GM18867 (cell line): Measurements from ENCODE around the gene SMG1.
"Not testable (repeated sequence)": the region's sequence is repeated elsewhere in the genome, so short reads cannot be mapped to it uniquely, and the experiment has no call there.

Experiments used
- ATAC-seq: cut with Tn5 transposase; IDR thresholded peaks from one replicate; pipeline ENCODE4 v1.9.1; 2021; ENCODE audit warnings: mild to moderate bottlenecking, moderate library complexity; ENCODE audit not compliant: unreplicated experiment

Gene SMG1

DNA sequence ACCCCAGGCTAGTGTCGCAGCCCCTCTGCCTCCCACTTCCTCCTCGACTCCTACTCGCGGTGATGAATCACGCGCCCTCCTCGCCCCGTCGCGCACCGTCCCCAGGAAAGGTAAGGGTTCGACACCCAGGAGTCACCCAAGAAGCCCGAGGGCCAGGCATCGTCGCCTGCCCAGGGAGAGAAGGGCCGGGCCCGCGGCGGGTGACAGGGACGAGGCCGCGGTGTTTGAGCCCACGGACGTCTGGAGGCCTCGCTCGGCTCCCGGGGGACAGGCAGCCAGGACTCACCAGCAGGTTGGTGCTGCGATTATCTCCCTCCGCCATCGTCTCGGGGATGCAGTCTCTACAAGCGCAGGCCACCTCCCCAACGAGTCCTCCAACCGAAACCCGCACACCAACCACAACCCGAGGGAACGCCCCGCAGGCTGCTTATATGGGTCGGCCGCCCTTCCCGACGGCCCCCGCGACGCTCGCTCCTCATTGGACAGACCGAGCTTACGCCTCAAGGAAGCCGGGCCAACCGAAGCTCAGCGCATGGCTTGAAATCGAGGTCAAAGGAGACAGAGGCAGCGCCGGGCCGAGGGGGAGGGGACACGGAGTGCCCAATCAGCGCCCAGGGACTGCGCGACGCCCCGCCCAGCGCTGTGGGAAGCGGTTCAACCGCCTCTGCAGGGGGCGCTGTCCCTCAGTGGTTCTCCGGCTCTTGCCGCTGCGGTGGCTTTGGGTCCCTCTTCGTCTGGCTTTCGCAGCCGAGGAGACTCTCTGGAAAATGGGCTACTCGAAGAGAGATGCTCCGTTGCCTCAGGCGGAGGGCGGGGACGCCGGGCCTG is 124.8 kb downstream of the SMG1 start, which contains the start of gene ARL6IP1:
Gene ARL6IP1 (minus strand): TSS at position 405 of the 828 bp plus-strand sequence. CDS start 83 bp downstream, at position 322.
- ATAC-seq, result peak; percentile 91

DNA sequence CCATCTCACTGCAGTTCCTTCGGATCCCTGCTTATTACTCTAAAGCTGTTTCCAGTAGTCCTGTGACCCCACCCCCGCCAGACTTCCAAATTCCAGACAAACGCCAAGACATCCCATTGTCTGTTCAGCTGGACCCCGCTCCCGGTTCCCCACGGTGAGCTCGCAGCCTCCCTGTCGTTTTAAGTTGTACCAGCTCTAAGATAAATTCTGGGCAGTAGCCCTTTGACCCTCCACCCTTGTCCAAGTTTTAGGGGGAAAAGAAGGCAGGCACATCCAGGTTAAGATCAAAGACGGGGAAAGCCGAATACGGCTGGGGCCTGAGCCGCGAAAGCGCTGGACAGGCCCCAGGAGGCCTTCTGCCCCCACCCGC is 125.4 kb downstream of the SMG1 start:
- peak; percentile 0 for ATAC-seq

DNA sequence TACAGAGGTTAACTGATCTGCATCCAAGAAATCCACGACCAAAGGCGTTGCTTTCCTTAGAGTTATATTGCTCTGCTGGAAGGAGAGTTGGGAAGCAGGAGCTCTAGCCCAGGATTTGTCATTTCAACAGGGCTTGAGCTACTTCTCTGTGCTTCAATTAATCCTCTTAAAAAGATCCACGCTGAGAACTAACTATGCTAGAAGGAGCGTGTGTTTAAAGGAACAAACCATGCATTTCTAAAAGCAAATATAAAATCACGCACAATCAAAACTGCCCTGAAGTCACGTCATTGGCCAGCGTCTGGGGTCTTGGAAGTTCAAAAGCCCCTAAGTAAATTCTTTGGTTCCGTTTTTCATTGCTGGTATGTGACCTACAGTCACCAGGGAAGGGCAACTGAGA is 125.9 kb downstream of the SMG1 start:
- ATAC-seq, result no peak

- no peak for ATAC-seq
Measured at GRCh38 chr16:18799500-18799899, 126.7 kb downstream of the SMG1 start.

DNA sequence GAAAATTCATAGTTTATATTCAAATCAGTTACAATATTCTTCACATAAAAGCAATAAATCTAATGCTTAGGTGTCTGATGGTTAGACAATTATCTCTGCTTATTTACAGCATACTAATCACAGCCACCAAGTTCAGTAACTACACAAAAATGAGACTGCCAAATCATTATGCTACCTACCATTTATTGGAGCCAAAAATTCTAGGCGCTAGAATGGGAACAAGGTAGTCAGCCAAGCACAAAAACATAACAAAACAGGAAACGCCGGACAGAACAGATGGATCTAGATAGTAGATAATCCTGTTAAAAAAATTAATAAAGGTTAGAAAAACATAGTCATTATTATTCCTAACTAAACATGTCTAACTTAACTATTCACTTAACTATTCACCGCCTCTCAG is 128.5 kb downstream of the SMG1 start:
- no peak for ATAC-seq

DNA sequence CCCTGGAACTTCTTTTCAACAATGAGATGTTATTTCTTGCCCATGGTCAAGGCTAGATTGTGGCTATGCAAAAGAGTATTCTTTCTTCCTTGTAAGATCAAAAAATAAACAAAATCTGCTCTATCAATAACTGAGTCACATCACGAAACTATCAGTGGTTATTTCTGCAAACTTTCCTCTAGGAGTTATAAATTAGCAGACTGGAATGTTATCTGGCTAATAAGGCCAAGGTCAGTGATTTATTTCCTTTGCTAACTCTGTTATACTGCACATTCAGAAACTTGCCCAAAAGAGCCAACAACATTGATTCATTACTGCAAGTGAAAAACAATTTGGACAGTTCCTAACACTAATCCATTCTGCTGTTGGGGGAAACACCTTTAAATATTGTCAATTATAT is 129.8 kb downstream of the SMG1 start:
- ATAC-seq, result no peak

GRCh38 chr16:18792836-18793433 is 133.3 kb downstream of the SMG1 start:
- ATAC-seq, result no peak

DNA sequence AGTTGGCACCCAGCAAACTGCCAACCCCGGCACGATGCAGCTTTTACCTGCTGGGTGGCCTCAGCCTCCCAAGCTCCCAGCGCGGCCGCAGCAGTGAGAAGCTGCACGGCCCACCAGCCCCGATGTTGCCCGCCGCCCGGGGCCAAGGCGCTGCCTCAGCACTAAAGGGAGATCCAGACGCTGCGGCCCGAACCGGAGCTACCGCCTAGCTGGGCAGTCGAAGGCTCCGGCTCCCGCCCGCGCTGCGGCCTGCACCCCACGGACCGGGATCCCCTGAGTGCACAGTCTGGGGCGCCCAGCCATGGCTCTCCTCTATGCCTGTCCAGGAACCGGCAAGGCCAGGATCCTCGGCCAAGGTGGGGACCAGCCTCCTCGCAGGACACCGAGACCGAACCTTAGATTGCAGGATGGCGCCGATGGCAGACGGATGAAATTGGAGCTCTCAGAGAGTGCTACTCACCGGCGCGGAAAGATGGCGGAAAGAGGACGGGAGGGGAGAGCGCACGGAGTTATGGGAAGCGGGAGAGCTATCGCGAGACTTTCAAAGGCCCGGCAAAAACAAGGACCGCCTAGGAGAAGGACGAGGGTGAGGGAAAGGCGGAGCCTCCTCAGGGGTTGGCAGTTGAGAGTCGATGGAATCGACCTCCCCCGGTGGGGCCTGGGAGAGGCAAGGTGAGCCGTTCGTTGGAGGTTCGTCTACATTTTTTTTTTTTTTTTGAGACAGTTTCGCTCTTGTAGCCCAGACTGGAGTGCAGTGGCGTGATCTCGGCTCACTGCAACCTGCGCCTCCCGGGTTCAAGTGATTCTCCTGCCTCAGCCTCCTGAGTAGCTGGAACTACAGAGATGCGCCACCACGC is 136.1 kb downstream of the SMG1 start, which contains the start of gene RPS15A:
Gene RPS15A (minus strand): TSS at position 485 of the 857 bp plus-strand sequence. CDS start 1,221 bp downstream, outside the sequence.
- ATAC-seq, result peak; percentile 79

DNA sequence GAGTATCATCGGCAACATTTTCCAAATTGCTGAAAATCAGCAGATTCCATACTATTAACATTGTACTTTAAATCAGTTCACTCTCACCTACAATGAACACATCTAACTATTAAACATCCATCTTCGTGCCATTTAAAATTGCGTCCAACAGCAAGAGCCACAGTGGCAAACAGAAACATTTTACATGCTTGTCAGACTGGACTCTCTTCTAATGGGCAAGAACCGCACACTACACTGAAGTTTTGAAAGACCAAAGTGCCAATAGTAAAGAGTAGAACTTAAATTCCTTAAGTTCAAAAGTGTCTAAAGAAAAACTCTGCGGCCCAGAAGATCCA is 136.7 kb downstream of the SMG1 start:
- no peak for ATAC-seq

- no peak for ATAC-seq
Measured at GRCh38 chr16:18788828-18789514, 137.2 kb downstream of the SMG1 start.

GRCh38 chr16:18784917-18785623 is 141.1 kb downstream of the SMG1 start:
- ATAC-seq, result no peak

DNA sequence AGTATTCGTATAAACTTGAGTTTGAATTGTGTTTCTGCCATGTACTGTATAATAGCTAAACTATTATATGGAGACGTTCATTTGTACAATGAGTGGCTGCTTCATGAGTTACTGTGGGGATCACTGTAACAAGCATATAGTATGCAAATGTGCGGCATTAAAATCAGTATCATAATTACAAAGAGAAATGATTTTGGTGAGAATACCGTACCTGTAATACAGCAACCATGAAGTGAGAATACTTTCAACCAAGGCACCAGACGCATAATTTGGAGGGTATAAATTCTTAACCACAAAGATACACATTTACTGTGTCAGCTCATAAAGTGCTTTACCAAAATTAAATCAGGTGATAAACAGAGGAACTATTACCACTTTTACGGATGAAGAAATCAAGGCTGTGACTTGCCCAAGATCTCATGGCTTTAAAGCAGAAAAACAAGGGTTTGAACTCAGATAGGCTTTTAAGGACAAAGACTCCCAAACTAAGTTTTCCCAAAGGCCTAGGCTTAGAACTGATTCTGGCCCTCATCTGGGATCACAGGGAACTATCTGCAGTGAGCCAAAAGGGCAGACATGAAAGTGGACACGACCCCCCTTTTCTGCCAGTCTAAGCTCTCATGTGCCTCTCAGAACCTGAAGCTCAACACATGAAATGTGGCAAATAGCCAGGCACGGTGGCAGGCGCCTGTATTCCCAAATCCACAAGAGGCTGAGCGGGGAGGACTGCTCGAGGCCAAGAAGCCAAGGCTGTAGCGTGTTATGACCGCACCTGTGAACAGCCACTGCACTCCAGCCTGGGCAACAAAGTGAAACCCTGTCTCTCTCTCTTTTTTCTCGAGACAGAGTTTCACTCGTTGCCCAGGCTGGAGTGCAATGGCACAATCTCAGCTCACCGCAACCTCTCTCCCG is 142.5 kb downstream of the SMG1 start:
- no peak for ATAC-seq

- no peak for ATAC-seq
Measured at GRCh38 chr16:18782697-18783429, 143.3 kb downstream of the SMG1 start.

DNA sequence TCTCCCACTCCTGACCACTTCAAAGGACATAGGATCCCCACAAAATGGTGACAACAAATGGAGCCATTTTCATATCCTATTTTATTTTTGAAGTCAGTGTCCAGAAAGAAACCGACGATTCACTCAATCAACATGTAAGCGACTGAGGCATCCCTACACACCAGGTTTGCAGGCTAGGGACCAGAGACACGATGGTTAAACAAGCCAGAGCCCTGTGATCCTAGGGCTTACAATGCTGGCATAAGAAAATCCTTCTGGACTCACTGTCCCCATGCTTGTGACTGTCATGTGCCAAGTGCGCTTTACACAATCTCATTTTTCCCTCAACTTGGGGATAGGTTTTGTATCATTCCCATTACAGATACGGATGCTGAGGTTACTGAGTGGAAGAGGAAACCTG is 145.0 kb downstream of the SMG1 start:
- ATAC-seq, result not testable (repeated sequence)

DNA sequence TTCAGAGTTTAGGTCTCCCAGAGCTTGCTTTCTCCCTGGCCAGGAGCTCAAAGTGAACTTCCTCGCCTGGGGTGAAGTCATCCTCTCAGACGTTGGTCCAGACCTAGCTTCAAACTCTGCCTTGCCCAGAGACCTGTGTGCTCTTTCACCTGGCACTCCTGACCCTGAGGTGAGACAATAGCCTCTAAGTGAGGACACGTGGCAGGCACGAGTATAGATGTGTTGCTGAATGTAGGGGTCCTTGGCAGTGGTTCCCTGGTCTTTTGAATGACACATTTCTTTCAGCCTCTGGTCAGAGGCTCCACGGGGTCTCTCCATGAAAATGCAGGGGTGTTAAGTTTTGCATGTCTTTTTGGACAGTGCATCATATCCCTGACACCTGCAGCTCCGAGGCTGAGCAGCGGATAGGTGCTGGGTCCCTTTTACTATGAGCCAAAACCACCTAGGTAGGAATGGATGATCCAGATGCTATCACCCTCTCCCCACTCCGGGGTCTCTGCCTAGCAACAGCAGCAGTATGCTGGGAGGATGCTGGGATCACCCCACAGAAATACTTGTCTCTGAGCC is 145.7 kb downstream of the SMG1 start:
- ATAC-seq, result not testable (repeated sequence)

DNA sequence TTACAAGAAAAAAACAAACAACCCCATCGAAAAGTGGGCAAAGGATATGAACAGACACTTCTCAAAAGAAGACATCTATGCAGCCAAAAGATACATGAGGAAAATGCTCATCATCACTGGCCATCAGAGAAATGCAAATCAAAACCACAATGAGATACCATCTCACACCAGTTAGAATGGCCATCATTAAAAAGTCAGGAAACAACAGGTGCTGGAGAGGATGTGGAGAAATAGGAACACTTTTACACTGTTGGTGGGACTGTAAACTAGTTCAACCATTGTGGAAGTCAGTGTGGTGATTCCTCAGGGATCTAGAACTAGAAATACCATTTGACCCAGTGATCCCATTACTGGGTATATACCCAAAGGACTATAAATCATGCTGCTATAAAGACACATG is 148.5 kb downstream of the SMG1 start:
- not testable (repeated sequence) for ATAC-seq

DNA sequence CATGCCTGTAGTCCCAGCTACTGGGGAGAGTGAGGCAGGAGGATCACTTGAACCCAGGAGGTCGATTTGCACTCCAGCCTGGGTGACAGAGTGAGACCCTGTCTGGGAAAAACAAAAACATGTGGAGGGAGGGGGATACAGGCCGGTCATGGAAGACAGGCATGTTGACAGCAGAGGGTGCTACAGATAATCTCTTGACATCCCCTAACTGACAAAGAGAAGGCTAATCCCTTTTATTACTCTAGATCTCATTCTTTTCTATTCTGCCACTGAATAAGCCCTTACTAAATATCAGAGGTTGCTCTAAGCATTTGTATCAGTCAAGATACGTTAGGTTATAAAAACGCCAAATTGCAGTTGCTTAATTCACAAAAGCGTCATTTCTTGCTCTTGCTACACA is 149.9 kb downstream of the SMG1 start:
- not testable (repeated sequence) for ATAC-seq

- ATAC-seq, result not testable (repeated sequence)
Measured at GRCh38 chr16:18774651-18775050, 151.6 kb downstream of the SMG1 start.
